ENCODE measurements around the gene KLRD1. TPM values are rescaled to one million over a fixed set of nuclear protein-coding genes. Genes with fewer than 3 reads are reported as not detected.
"Not testable (repeated sequence)": the region's sequence is repeated elsewhere in the genome, so short reads cannot be mapped to it uniquely, and the experiment has no call there.

The KLRD1 gene
- total and polyA plus RNA-seq, 4 donors = 0.10 to 1.4 (median 0.62) TPM

DNA sequence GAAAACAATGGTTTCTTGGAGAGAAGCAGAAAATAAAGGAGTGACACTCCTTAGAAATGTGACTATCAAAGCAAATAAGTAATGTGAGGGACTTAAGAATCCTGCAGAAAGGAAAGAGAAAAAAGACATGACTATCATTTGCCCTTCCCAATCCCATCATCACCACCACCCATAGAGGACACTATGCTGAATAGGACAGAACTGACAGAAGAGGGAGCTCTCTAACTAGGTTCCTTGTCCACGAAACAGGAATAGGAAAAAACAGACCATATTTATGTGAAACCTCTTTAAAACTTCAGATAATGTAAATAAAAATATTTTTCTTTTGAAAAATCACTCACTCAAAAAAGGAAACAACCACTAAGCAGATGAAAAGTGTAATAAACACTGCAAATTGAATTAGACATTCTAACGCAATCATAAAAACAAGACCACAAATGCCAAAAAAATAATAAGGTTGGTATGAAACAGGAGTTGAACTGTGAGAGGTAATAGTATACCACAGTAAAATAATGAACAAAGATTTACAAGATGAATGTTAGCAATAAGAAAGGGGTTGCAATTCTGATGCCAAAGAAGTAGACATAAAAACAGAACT is 24.1 kb downstream of the KLRD1 start:
- Histone ChIP-seq H3K4me1 (ENCODE audit: control insufficient read depth, insufficient read depth, low read length) (no peaks in the 10 kb centered on the region), H3K9me3 (ENCODE audit: control insufficient read depth, insufficient read depth, low read length) (peaks cover 2% of the 10 kb centered on the region), H3K36me3 (ENCODE audit: control insufficient read depth, insufficient read depth, low read length) (no peaks in the 10 kb centered on the region), H3K27ac (ENCODE audit: low read depth, low read length) (no peak overlapping the region), H3K27me3 (ENCODE audit: control insufficient read depth, insufficient read depth, low read length) (no peaks in the 10 kb centered on the region), H3K4me3 (ENCODE audit: low read depth, low read length) (no peak overlapping the region)
- no CpG with 5 or more reads among the region's 2 CpGs for WGBS (ENCODE audit: insufficient coverage)
- DNase-seq (ENCODE audit: low read depth in 4 of 6, low spot score in 6 of 6) = peak in 4 of 6 donors; percentile 7 to 72 (median 40)

DNA sequence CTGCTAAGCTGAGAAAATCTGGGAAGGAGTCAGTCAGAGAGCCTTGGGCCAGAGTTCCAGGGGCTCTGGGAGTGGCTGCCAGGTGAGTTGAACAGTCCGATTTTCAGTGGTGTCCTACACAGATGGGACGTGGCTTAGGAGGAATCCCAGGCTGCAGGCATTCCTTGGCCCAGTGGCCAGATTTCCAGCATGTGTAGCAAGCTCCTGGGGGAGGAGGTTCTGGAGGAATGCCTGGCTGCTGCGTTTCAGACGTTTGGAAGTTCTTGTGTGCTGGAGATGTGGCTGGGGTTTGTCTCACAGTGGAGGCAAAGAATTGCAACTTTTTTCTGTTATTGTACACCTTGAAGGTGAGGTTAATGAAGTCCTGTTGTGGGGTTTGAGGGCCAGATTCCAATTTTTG is 28.5 kb downstream of the KLRD1 start:
- WGBS (ENCODE audit: insufficient coverage) = 68% methylated on average over 4 of the region's 4 CpGs
- not testable (repeated sequence) for DNase-seq (ENCODE audit: low read depth in 4 of 6, low spot score in 6 of 6); H3K4me3 ChIP-seq (ENCODE audit: low read depth, low read length); H3K9me3 ChIP-seq (ENCODE audit: control insufficient read depth, insufficient read depth, low read length); H3K27me3 ChIP-seq (ENCODE audit: control insufficient read depth, insufficient read depth, low read length); H3K36me3 ChIP-seq (ENCODE audit: control insufficient read depth, insufficient read depth, low read length); H3K27ac ChIP-seq (ENCODE audit: low read depth, low read length); H3K4me1 ChIP-seq (ENCODE audit: control insufficient read depth, insufficient read depth, low read length)

DNA sequence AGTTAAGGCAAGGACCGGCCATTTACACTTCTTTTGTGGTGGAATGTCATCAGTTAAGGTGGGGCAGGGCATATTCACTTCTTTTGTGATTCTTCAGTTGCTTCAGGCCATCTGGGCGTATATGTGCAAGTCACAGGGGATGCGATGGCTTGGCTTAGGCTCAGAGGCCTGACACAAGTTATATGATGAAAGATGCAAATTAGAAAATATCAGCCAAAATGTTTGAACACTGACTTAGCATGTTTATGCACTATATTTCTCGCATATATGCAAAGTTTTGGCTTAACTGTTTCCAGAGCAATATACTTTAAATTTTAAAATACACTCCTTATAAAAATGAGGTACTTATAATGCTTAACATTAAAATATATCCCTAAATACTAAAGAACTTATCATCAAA is 30.8 kb downstream of the KLRD1 start:
- H3K27ac ChIP-seq (ENCODE audit: low read depth, low read length); H3K27me3 ChIP-seq (ENCODE audit: control insufficient read depth, insufficient read depth, low read length); H3K4me1 ChIP-seq (ENCODE audit: control insufficient read depth, insufficient read depth, low read length); H3K36me3 ChIP-seq (ENCODE audit: control insufficient read depth, insufficient read depth, low read length); H3K9me3 ChIP-seq (ENCODE audit: control insufficient read depth, insufficient read depth, low read length); DNase-seq (ENCODE audit: low read depth in 4 of 6, low spot score in 6 of 6); H3K4me3 ChIP-seq (ENCODE audit: low read depth, low read length): not testable (repeated sequence)
- no CpG with 5 or more reads among the region's 4 CpGs for WGBS (ENCODE audit: insufficient coverage)

DNA sequence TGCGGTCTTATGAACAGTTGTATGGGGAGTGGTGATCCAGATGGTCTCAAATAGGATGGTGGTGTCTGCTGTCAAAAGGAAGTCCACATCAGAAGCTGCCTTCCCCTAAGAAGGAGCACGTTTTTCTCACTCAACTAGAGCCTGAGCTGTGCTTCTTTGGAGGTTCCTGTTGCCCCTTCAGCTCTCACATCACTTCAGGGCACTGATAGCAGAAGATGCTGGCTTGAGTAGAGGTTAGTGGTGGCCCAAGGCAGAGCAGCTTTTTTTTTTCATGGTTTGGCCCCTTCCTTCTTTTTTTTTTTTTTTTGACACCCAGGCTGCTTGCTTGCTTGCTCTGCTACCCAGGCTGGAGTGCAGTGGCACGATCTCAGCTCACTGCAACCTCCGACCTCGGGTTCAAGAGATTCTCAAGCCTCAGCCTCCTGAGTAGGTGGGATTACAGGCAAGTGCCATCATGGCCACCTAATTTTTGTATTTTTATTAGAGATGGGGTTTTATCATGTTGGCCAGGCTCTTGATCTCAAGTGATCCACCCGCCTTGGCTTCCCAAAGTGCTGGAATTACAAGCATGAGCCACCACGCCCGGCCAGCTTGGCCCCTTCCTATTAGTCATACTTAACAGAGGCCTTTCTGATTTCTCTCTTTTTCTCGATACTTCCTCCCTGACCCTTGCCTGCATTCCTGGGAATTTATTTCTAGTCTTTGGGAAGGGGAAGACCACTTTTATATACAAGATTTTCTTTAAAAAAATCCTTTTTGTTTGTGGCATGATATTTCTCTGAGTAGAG is 31.6 kb downstream of the KLRD1 start:
- H3K27me3 ChIP-seq (ENCODE audit: control insufficient read depth, insufficient read depth, low read length) = no peaks in the 10 kb centered on the region
- DNase-seq (ENCODE audit: low read depth in 4 of 6, low spot score in 6 of 6) = no peak
- no peak overlapping the region for H3K4me3 ChIP-seq (ENCODE audit: low read depth, low read length)
- no peaks in the 10 kb centered on the region for H3K9me3 ChIP-seq (ENCODE audit: control insufficient read depth, insufficient read depth, low read length)
- H3K4me1 ChIP-seq (ENCODE audit: control insufficient read depth, insufficient read depth, low read length) = no peaks in the 10 kb centered on the region
- 81% methylated on average over 3 of the region's 9 CpGs for WGBS (ENCODE audit: insufficient coverage)
- no peak overlapping the region for H3K27ac ChIP-seq (ENCODE audit: low read depth, low read length)
- no peaks in the 10 kb centered on the region for H3K36me3 ChIP-seq (ENCODE audit: control insufficient read depth, insufficient read depth, low read length)

DNA sequence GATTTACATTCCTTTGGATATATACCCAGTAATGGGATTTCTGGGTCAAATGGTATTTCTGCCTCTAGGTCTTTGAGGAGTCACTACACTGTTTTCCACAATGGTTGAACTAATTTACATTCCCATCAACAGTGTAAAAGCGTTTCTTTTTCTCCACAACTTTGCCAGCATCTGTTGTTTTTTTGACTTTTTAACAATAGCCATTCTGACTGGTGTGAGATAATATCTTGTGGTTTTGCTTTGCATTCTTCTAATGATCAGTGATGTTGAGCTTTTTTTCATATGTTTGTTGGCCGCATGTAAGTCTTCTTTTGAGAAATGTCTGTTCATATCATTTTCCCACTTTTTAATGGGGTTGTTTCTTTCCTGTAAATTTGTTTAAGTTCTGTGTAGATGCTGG is 33.3 kb downstream of the KLRD1 start:
- H3K27ac ChIP-seq (ENCODE audit: low read depth, low read length); H3K27me3 ChIP-seq (ENCODE audit: control insufficient read depth, insufficient read depth, low read length); DNase-seq (ENCODE audit: low read depth in 4 of 6, low spot score in 6 of 6); H3K36me3 ChIP-seq (ENCODE audit: control insufficient read depth, insufficient read depth, low read length); H3K4me3 ChIP-seq (ENCODE audit: low read depth, low read length); H3K4me1 ChIP-seq (ENCODE audit: control insufficient read depth, insufficient read depth, low read length); H3K9me3 ChIP-seq (ENCODE audit: control insufficient read depth, insufficient read depth, low read length): not testable (repeated sequence)
- 100% methylated on average over 1 of the region's 2 CpGs for WGBS (ENCODE audit: insufficient coverage)

DNA sequence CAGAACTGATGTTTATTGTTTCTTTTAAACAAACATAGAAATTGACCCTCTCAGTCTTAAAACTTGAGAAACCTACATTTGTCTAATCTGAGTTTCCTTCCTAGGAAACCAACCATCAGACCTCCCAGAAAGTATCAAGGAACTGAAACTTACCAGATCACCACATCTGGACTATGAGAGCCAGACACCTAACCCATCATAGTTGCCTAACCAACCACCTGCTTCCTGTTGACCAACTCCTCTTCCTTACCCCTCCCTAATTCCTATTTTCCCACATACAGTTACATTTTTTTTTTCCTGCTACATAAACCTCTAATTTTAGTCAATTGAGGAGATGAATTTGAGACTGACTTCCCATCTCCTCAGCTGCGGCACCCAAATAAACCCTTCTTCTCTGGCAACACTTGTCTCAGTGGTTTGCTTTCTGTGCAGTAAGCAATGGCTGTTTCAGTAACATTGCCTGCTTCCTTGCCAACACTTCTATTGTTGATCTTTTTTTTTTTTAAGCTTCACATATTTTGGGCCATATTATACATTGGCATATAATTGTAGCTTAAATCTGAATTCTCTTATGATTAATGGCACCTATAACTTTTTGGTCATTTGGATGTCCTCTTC is 34.3 kb downstream of the KLRD1 start:
- DNase-seq (ENCODE audit: low read depth in 4 of 6, low spot score in 6 of 6) = no peak
- H3K27ac ChIP-seq (ENCODE audit: low read depth, low read length) = no peak overlapping the region
- no peaks in the 10 kb centered on the region for H3K4me1 ChIP-seq (ENCODE audit: control insufficient read depth, insufficient read depth, low read length)
- no CpG with 5 or more reads among the region's 1 CpG for WGBS (ENCODE audit: insufficient coverage)
- no peaks in the 10 kb centered on the region for H3K27me3 ChIP-seq (ENCODE audit: control insufficient read depth, insufficient read depth, low read length)
- H3K36me3 ChIP-seq (ENCODE audit: control insufficient read depth, insufficient read depth, low read length) = no peaks in the 10 kb centered on the region
- H3K4me3 ChIP-seq (ENCODE audit: low read depth, low read length) = no peak overlapping the region
- H3K9me3 ChIP-seq (ENCODE audit: control insufficient read depth, insufficient read depth, low read length) = no peaks in the 10 kb centered on the region

DNA sequence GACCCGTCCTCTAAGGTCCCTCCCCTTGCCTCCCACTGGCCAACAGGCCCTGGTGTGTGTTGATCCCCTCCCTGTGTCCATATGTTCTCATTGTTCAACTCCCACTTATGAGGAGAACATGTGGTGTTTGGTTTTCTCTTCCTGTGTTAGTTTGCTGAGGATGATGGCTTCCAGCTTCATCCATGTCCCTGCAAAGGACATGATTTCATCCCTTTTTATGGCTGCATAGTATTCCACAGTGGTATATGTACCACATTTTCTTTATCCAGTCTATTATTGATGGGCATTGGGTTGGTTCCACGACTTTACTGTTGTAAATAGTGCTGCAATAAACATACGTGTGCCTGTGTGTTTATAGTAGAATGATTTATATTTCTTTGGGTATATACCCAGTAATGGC is 43.8 kb downstream of the KLRD1 start:
- H3K9me3 ChIP-seq (ENCODE audit: control insufficient read depth, insufficient read depth, low read length); DNase-seq (ENCODE audit: low read depth in 4 of 6, low spot score in 6 of 6); H3K4me3 ChIP-seq (ENCODE audit: low read depth, low read length); H3K27ac ChIP-seq (ENCODE audit: low read depth, low read length); H3K36me3 ChIP-seq (ENCODE audit: control insufficient read depth, insufficient read depth, low read length); H3K27me3 ChIP-seq (ENCODE audit: control insufficient read depth, insufficient read depth, low read length); H3K4me1 ChIP-seq (ENCODE audit: control insufficient read depth, insufficient read depth, low read length): not testable (repeated sequence)
- no CpG with 5 or more reads among the region's 3 CpGs for WGBS (ENCODE audit: insufficient coverage)

DNA sequence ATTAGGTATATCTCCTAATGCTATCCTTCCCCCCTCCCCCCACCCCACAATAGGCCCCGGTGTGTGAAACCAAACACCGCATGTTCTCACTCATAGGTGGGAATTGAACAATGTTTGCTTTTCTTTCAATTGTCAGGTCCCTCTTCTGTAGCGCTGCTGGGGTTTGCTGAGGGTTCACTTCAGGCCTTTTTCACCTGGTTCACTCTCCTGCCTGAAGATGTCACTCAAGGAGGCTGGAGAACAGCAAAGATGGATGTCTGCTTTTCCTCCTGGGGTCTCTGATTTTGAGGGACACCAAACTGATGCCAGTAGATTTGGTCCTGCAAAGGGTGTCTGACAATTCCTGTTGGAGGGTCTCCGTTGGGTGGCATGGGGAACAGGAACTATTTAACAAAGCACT is 46.4 kb downstream of the KLRD1 start:
- Histone ChIP-seq H3K27me3 (ENCODE audit: control insufficient read depth, insufficient read depth, low read length) (no peaks in the 10 kb centered on the region), H3K4me3 (ENCODE audit: low read depth, low read length) (no peak overlapping the region), H3K36me3 (ENCODE audit: control insufficient read depth, insufficient read depth, low read length) (no peaks in the 10 kb centered on the region), H3K9me3 (ENCODE audit: control insufficient read depth, insufficient read depth, low read length) (no peaks in the 10 kb centered on the region), H3K27ac (ENCODE audit: low read depth, low read length) (no peak overlapping the region), H3K4me1 (ENCODE audit: control insufficient read depth, insufficient read depth, low read length) (no peaks in the 10 kb centered on the region)
- DNase-seq (ENCODE audit: low read depth in 4 of 6, low spot score in 6 of 6) = no peak
- WGBS (ENCODE audit: insufficient coverage) = 67% methylated on average over 1 of the region's 4 CpGs

DNA sequence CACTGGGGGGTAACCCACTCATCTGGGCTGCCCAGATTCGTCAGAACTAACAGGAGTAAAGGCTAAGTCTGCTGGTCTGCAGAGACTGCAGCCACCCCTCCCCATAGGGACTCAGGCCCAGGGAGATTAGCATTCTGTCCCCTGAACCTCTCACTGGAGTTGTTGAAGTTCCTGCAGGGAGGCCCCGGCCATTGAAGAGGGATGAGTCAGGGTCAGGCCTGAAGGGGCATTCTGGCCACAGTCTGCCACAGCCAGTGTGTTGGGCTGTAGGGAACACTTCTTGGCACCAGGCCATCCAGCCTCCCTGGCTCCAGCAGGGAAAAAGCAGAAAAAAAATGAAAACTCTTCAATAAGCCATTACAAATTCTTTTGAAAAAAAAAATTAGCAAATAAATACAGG is 46.8 kb downstream of the KLRD1 start:
- no peaks in the 10 kb centered on the region for H3K27me3 ChIP-seq (ENCODE audit: control insufficient read depth, insufficient read depth, low read length)
- H3K9me3 ChIP-seq (ENCODE audit: control insufficient read depth, insufficient read depth, low read length) = no peaks in the 10 kb centered on the region
- H3K36me3 ChIP-seq (ENCODE audit: control insufficient read depth, insufficient read depth, low read length) = no peaks in the 10 kb centered on the region
- no peak for DNase-seq (ENCODE audit: low read depth in 4 of 6, low spot score in 6 of 6)
- no peaks in the 10 kb centered on the region for H3K4me1 ChIP-seq (ENCODE audit: control insufficient read depth, insufficient read depth, low read length)
- WGBS (ENCODE audit: insufficient coverage) = 53% methylated on average over 2 of the region's 2 CpGs
- H3K27ac ChIP-seq (ENCODE audit: low read depth, low read length) = no peak overlapping the region
- H3K4me3 ChIP-seq (ENCODE audit: low read depth, low read length) = no peak overlapping the region

DNA sequence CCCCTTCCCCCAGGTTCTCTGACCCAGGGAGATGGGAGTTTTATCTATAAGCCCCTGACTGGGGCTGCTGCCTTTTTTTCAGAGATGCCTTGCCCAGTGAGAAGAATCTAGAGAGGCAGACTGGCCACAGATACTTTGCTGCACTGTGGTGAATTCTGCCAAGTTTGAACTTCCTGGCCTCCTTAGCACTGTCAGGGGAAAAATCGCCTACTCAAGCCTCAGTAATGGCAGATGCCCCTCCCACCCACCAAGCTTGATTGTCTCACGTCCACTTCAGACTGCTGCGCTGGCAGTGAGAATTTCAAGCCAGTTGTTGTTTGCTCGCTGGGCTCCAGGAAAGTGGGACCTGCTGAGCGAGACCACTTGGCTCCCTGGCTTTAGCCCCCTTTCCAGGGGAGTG is 50.5 kb downstream of the KLRD1 start:
- Histone ChIP-seq H3K9me3 (ENCODE audit: control insufficient read depth, insufficient read depth, low read length) (no peaks in the 10 kb centered on the region), H3K27me3 (ENCODE audit: control insufficient read depth, insufficient read depth, low read length) (no peaks in the 10 kb centered on the region), H3K4me1 (ENCODE audit: control insufficient read depth, insufficient read depth, low read length) (no peaks in the 10 kb centered on the region), H3K4me3 (ENCODE audit: low read depth, low read length) (no peak overlapping the region), H3K27ac (ENCODE audit: low read depth, low read length) (no peak overlapping the region), H3K36me3 (ENCODE audit: control insufficient read depth, insufficient read depth, low read length) (no peaks in the 10 kb centered on the region)
- DNase-seq (ENCODE audit: low read depth in 4 of 6, low spot score in 6 of 6) = no peak
- 43% methylated on average over 5 of the region's 5 CpGs for WGBS (ENCODE audit: insufficient coverage)
